SK-N-MC (cell line): ENCODE results near the gene DHPS.
"Not testable (repeated sequence)": the region's sequence is repeated elsewhere in the genome, so short reads cannot be mapped to it uniquely, and the experiment has no call there.

Experiments used
- DNase-seq: peaks from one replicate; pipeline ENCODE4 v3.0.0-alpha.2; 2011; ENCODE audit warnings: low read depth, low spot score
- H3K27ac ChIP-seq: fragments of 200-600 bp; sonication (generic); 2 replicates; pipeline ENCODE4 v1.5.1; 2016; ENCODE audit warnings: mixed run types
- H3K36me3 ChIP-seq: fragments of 200-600 bp; sonication (generic); 2 replicates; pipeline ENCODE4 v1.6.1; 2017; ENCODE audit warnings: antibody characterized with exemption, low read length, mixed read lengths; ENCODE audit not compliant: insufficient read depth
- H3K4me3 ChIP-seq: fragments of 200-600 bp; sonication (generic); 2 replicates; pipeline ENCODE4 v1.5.1; 2016
- H3K9ac ChIP-seq: fragments of 200-600 bp; sonication (generic); 2 replicates; pipeline ENCODE4 v1.8.0; 2017; ENCODE audit warnings: mixed run types, mixed read lengths; ENCODE audit not compliant: insufficient read length
- H3K9me3 ChIP-seq: fragments of 200-600 bp; sonication (generic); 2 replicates; pipeline ENCODE4 v1.6.1; 2017; ENCODE audit warnings: low read depth, mild to moderate bottlenecking, antibody characterized with exemption, low read length, moderate library complexity, mixed read lengths
- EZH2 ChIP-seq: fragments of 200-600 bp; sonication (generic); IDR thresholded peaks from one replicate; pipeline ENCODE4 v1.6.1; 2017; ENCODE audit warnings: antibody characterized with exemption
- FOXP2 ChIP-seq: optimal IDR thresholded peaks from 2 replicates; pipeline ENCODE3; 2011; ENCODE audit warnings: mild to moderate bottlenecking, moderate library complexity; ENCODE audit not compliant: insufficient read depth; ENCODE audit errors: extremely low read length, control extremely low read depth
- POLR2AphosphoS5 ChIP-seq: IDR thresholded peaks from 2 replicates; pipeline ENCODE4 v1.6.1; 2012; ENCODE audit warnings: mild to moderate bottlenecking, low read depth, low read length, borderline replicate concordance

DHPS gene

GRCh38 chr19:12687496-12688196 is 6.0 kb upstream of the DHPS start, which contains the start of gene GNG14:
Gene GNG14, plus strand, starts transcription at chr19:12687998. Its CDS starts 51 bp downstream, at chr19:12688049.
- H3K27ac ChIP-seq: no peak within 1 kb of the TSS
- H3K9ac ChIP-seq: no peak within 1 kb of the TSS
- no peaks in the 10 kb centered on the region for H3K9me3 ChIP-seq
- no peak within 1 kb of the TSS for H3K4me3 ChIP-seq
- no peak for DNase-seq
- TF ChIP-seq EZH2: no peak
- TF ChIP-seq POLR2AphosphoS5: no peak
- no peak for TF ChIP-seq FOXP2
- H3K36me3 ChIP-seq: no peaks in the 10 kb centered on the region

GRCh38 chr19:12685831-12686230 is 4.2 kb upstream of the DHPS start:
- no peak overlapping the region for H3K27ac ChIP-seq
- no peak overlapping the region for H3K9ac ChIP-seq
- TF ChIP-seq FOXP2 (no peak), POLR2AphosphoS5 (no peak), EZH2 (no peak)

GRCh38 chr19:12680034-12680433 is 1.6 kb downstream of the DHPS start:
- H3K9me3 ChIP-seq: no peaks in the 10 kb centered on the region
- no peak overlapping the region for H3K27ac ChIP-seq
- no peak for DNase-seq
- H3K36me3 ChIP-seq: peaks cover 41% of the 10 kb centered on the region
- TF ChIP-seq EZH2: no peak
- TF ChIP-seq FOXP2: no peak
- no peak for TF ChIP-seq POLR2AphosphoS5
- no peak overlapping the region for H3K4me3 ChIP-seq
- H3K9ac ChIP-seq: no peak overlapping the region

More at GRCh38 chr19:12685831-12686230, 4.2 kb upstream of the DHPS start:
- Histone ChIP-seq H3K9me3 (no peaks in the 10 kb centered on the region), H3K4me3 (no peak overlapping the region), H3K36me3 (no peaks in the 10 kb centered on the region)
- no peak for DNase-seq

GRCh38 chr19:12678039-12678438 is 3.6 kb downstream of the DHPS start:
- H3K9me3 ChIP-seq, DNase-seq, H3K27ac ChIP-seq, H3K4me3 ChIP-seq, H3K9ac ChIP-seq: not testable (repeated sequence)
- H3K36me3 ChIP-seq: peaks cover 49% of the 10 kb centered on the region

GRCh38 chr19:12676928-12677327 is 4.8 kb downstream of the DHPS start:
- no peak for DNase-seq
- TF ChIP-seq EZH2 (no peak), POLR2AphosphoS5 (no peak; the same call in 1 of the 2 replicates), FOXP2 (no peak)
- Histone ChIP-seq H3K9ac (no peak overlapping the region), H3K9me3 (no peaks in the 10 kb centered on the region), H3K4me3 (no peak overlapping the region), H3K27ac (no peak overlapping the region), H3K36me3 (peaks cover 55% of the 10 kb centered on the region)

- H3K4me3 ChIP-seq: no peak overlapping the region
- H3K9ac ChIP-seq: no peak overlapping the region
- H3K36me3 ChIP-seq: peaks cover 55% of the 10 kb centered on the region
- no peak for DNase-seq
- TF ChIP-seq POLR2AphosphoS5 (no peak), EZH2 (no peak), FOXP2 (no peak)
- no peak overlapping the region for H3K27ac ChIP-seq
- H3K9me3 ChIP-seq: no peaks in the 10 kb centered on the region
Observed at GRCh38 chr19:12676384-12676792, 5.3 kb downstream of the DHPS start.

- Histone ChIP-seq H3K9me3 (no peaks in the 10 kb centered on the region), H3K27ac (no peak overlapping the region), H3K9ac (no peak overlapping the region), H3K4me3 (no peak overlapping the region), H3K36me3 (peaks cover 55% of the 10 kb centered on the region)
- DNase-seq: no peak
- no peak for TF ChIP-seq POLR2AphosphoS5
- TF ChIP-seq EZH2: no peak
- TF ChIP-seq FOXP2: no peak
Observed at GRCh38 chr19:12675940-12676339, 5.7 kb downstream of the DHPS start.

- Histone ChIP-seq H3K4me3 (no peak overlapping the region), H3K27ac (no peak overlapping the region), H3K36me3 (peaks cover 55% of the 10 kb centered on the region), H3K9me3 (no peaks in the 10 kb centered on the region), H3K9ac (no peak overlapping the region)
- DNase-seq: no peak
- TF ChIP-seq FOXP2 (no peak), EZH2 (no peak), POLR2AphosphoS5 (no peak)
Observed at GRCh38 chr19:12675399-12675798, 6.3 kb downstream of the DHPS start.

- Histone ChIP-seq H3K9me3 (no peaks in the 10 kb centered on the region), H3K4me3 (no peak overlapping the region), H3K27ac (no peak overlapping the region), H3K9ac (no peak overlapping the region), H3K36me3 (peaks cover 40% of the 10 kb centered on the region)
- DNase-seq: no peak
- no peak for TF ChIP-seq EZH2
- no peak for TF ChIP-seq FOXP2
- no peak for TF ChIP-seq POLR2AphosphoS5
Observed at GRCh38 chr19:12672744-12673143, 8.9 kb downstream of the DHPS start.
